A673 (cell line): Measurements from ENCODE around the gene LTBR. TPM values are rescaled to one million over a fixed set of nuclear protein-coding genes. Genes with fewer than 3 reads are reported as not detected.

ENCODE experiments used
- BruUV-seq: library from RNA; stranded (reverse); fragments of 400-500 nt; replicated peaks from 2 replicates; lab custom pipeline; 2021; lab: Mats Ljungman, UMichigan
- CTCF ChIA-PET: fragments of 300-600 bp; sonication (Branson Sonifier 250); formaldehyde crosslinking; loops from one replicate; lab custom pipeline; 2022; ENCODE audit warnings: antibody characterized with exemption; lab: Charles Lee
- POLR2A ChIA-PET: fragments of 300-600 bp; sonication (Branson Sonifier 250); formaldehyde crosslinking; loops from one replicate; lab custom pipeline; 2022; ENCODE audit warnings: antibody characterized with exemption; ENCODE audit not compliant: low non-redundant PET; lab: Charles Lee
- DNase-seq: peaks from one replicate; pipeline ENCODE4 v3.0.0-alpha.2; 2015; ENCODE audit warnings: low spot score
- H3K27ac ChIP-seq: fragments of 200-600 bp; sonication (generic); 2 replicates; pipeline ENCODE4 v1.5.1; 2016; ENCODE audit warnings: mixed run types, low read depth, mild to moderate bottlenecking, mixed read lengths, antibody characterized with exemption, low read length; ENCODE audit not compliant: poor library complexity, severe bottlenecking
- H3K27me3 ChIP-seq: fragments of 200-600 bp; sonication (generic); replicated peaks from 2 replicates; pipeline ENCODE4 v1.6.1; 2017; ENCODE audit warnings: mixed run types, low read depth, mild to moderate bottlenecking, mixed read lengths, antibody characterized with exemption, low read length; ENCODE audit not compliant: insufficient read depth, poor library complexity
- H3K36me3 ChIP-seq: fragments of 200-600 bp; sonication (generic); 2 replicates; pipeline ENCODE4 v1.6.1; 2016; ENCODE audit warnings: mixed run types, mild to moderate bottlenecking, mixed read lengths, antibody characterized with exemption, low read length; ENCODE audit not compliant: insufficient read depth, poor library complexity, severe bottlenecking
- H3K4me1 ChIP-seq: fragments of 200-600 bp; sonication (generic); 2 replicates; pipeline ENCODE4 v1.6.1; 2017; ENCODE audit warnings: mixed run types, mild to moderate bottlenecking, mixed read lengths, antibody characterized with exemption, low read length; ENCODE audit not compliant: insufficient read depth, poor library complexity, severe bottlenecking
- H3K4me3 ChIP-seq: fragments of 200-600 bp; sonication (generic); 2 replicates; pipeline ENCODE4 v1.5.1; 2016; ENCODE audit warnings: low read depth, mixed run types, mild to moderate bottlenecking, mixed read lengths, low read length; ENCODE audit not compliant: poor library complexity, severe bottlenecking
- H3K9me3 ChIP-seq: fragments of 200-600 bp; sonication (generic); 2 replicates; pipeline ENCODE4 v1.6.1; 2016; ENCODE audit warnings: mixed run types, low read depth, mild to moderate bottlenecking, mixed read lengths, antibody characterized with exemption, low read length; ENCODE audit not compliant: poor library complexity, severe bottlenecking
- CTCF ChIP-seq: fragments of 300-800, 200-600 bp; sonication (generic); conservative IDR thresholded peaks from 2 replicates; pipeline ENCODE4 v1.5.1; 2017; ENCODE audit warnings: low read depth, mild to moderate bottlenecking, antibody characterized with exemption, low read length, moderate library complexity, mixed read lengths
- EZH2 ChIP-seq: fragments of 200-600 bp; sonication (generic); IDR thresholded peaks from 2 replicates; pipeline ENCODE4 v1.6.1; 2017; ENCODE audit warnings: borderline replicate concordance, low read depth, mild to moderate bottlenecking, mixed read lengths, antibody characterized with exemption, low read length; ENCODE audit not compliant: poor library complexity, severe bottlenecking
- intact Hi-C: fragments of 100-400 bp; cut with micrococcal nuclease; formaldehyde crosslinking; loops from one replicate; pipeline ENCODE4 v1.10.0; 2022; ENCODE audit not compliant: unreplicated experiment
- total RNA-seq: library from RNA; stranded (reverse); gene quantifications from 2 replicates; pipeline ENCODE4 v1.2.3, GENCODE V29; 2021

LTBR gene
- total RNA-seq, 1 experiment from 2014 or later: 27.5 TPM

- ChIA-PET POLR2A (interaction anchor here (0.5 kb wide), 1 partner anchor 17 kb away, joined by 3 read pairs; no protein-coding TSS in a partner anchor), CTCF (no interaction called here)
- no peaks in the 10 kb centered on the region for H3K4me1 ChIP-seq
- H3K4me3 ChIP-seq: no peak overlapping the region
- intact Hi-C loops: no loop called here
- DNase-seq: no peak
- H3K27ac ChIP-seq: no peak overlapping the region
- H3K9me3 ChIP-seq: no peaks in the 10 kb centered on the region
- BruUV-seq: no TSS peak
- no peaks in the 10 kb centered on the region for H3K27me3 ChIP-seq
- TF ChIP-seq CTCF (no peak), EZH2 (no peak)
- no peaks in the 10 kb centered on the region for H3K36me3 ChIP-seq
Observed at GRCh38 chr12:6352193-6353173, 31.5 kb upstream of the LTBR start.

DNA sequence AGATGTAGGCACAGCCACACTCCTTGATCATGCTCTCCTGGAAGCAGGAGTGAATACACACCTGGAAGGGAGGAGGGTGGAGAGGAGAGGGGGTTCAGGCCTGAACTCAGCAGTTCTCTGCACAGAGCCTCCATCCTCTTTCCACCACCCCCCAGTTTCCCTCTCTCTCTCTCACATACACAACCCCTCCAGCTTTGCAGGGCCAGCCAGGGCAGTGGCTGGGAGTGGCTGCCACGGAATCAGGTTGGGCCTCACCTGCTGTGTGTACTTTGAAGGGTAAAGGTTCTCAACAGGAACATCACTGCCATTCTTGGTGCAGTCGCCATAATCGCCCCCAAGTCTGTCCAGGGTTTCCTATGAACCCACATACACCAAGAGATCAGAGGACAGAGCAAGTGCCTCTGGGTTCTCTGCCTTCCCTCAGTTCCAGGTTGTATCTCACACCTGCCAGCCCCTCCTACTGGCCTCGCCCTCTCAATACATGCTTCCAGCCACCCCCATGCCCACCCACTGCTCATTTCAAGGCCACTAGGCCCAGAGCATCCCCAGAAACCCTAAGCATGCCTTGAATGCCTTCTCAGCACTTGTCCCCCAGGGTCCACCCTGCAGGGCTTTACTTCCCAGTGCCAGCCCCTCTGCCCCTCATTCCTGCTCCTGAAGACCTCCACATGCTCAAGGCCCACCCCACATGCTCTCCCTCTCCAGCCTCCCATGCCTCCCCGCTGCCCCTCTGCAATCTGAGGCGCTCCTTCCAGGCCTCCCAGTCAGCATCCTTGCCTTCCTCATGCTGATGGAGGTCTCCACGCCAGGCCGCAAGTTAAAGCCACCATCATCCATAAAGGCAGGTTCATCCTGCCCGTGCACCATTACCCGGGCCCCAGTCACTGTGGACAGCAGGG lies 29.2 kb upstream of the LTBR start:
- TF ChIP-seq CTCF (no peak), EZH2 (no peak)
- POLR2A ChIA-PET: no interaction called here
- BruUV-seq: no TSS peak

More for the DNA sequence above, 29.2 kb upstream of the LTBR start:
- Histone ChIP-seq H3K4me1 (no peaks in the 10 kb centered on the region), H3K4me3 (no peak overlapping the region), H3K9me3 (no peaks in the 10 kb centered on the region), H3K27me3 (no peaks in the 10 kb centered on the region), H3K36me3 (no peaks in the 10 kb centered on the region), H3K27ac (no peak overlapping the region)
- intact Hi-C loops: no loop called here
- CTCF ChIA-PET: no interaction called here
- no peak for DNase-seq
